Endothelial cell of umbilical vein (primary cell): Measurements from ENCODE around the gene ITGA1. TPM values are rescaled to one million over a fixed set of nuclear protein-coding genes. Genes with fewer than 3 reads are reported as not detected.

Experiments
- BruUV-seq: library from RNA; stranded (reverse); fragments of 400-500 nt; replicated peaks from 2 replicates; lab custom pipeline; 2021; lab: Mats Ljungman, UMichigan
- CTCF ChIA-PET: fragments of 300-600, 350-600 bp; sonication (Branson Sonifier 250); formaldehyde crosslinking; loops from one replicate; lab custom pipeline; 2021; ENCODE audit warnings: antibody characterized with exemption, inconsistent platforms; lab: Charles Lee
- POLR2A ChIA-PET: fragments of 300-600, 350-600 bp; sonication (Branson Sonifier 250); formaldehyde crosslinking; loops from one replicate; lab custom pipeline; 2021; ENCODE audit warnings: antibody characterized with exemption, inconsistent platforms; lab: Charles Lee
- DNase-seq: peaks from one replicate; pipeline ENCODE4 v3.0.0-alpha.2; 2011; ENCODE audit warnings: low read depth, low spot score
- FAIRE-seq: peaks from 2 replicates; lab custom pipeline; 2011; peaks lifted over from hg19 to GRCh38; lab: Jason Lieb, UNC
- H2AFZ ChIP-seq: 2 replicates; pipeline ENCODE4 v1.6.0; 2012; ENCODE audit warnings: low read depth, low read length, control low read depth, inconsistent platforms
- H3K27ac ChIP-seq: 2 replicates; pipeline ENCODE4 v1.5.1; 2011; ENCODE audit warnings: low read depth, mild to moderate bottlenecking, control low read depth, low read length, moderate library complexity; ENCODE audit not compliant: insufficient read depth
- H3K27me3 ChIP-seq, 2 experiments: 2 replicates each; pipeline versions ENCODE4 v1.6.0 to v1.6.1; 2011; ENCODE audit warnings: low read length in 2 of 2, mixed read lengths in 1 of 2; ENCODE audit not compliant: control insufficient read depth in 2 of 2, insufficient read depth in 2 of 2
- H3K36me3 ChIP-seq, 2 experiments: 2 replicates in 1 of 2; 3 replicates in 1 of 2; pipeline ENCODE4 v1.5.1; 2011; ENCODE audit warnings: low read length in 2 of 2, mild to moderate bottlenecking in 1 of 2, moderate library complexity in 1 of 2; ENCODE audit not compliant: control insufficient read depth in 2 of 2, insufficient read depth in 2 of 2; ENCODE audit errors: extremely low read depth in 1 of 2
- H3K4me1 ChIP-seq: 3 replicates; pipeline ENCODE4 v1.5.1; 2011; ENCODE audit warnings: mild to moderate bottlenecking, low read length; ENCODE audit not compliant: control insufficient read depth, insufficient read depth; ENCODE audit errors: extremely low read depth
- H3K4me2 ChIP-seq: 2 replicates; pipeline ENCODE4 v1.6.1; 2011; ENCODE audit warnings: low read length, control low read depth, mixed read lengths; ENCODE audit not compliant: insufficient read depth
- H3K4me3 ChIP-seq, 3 experiments: fragments of 200-600 bp in 1 of 3; sonication (generic), shearing (Covaris generic) in 1 of 3; replicated peaks in 1 of 3; 2 replicates each; pipeline ENCODE4 v1.5.1; 2011 to 2016; ENCODE audit warnings: control low read depth in 3 of 3, low read length in 3 of 3, mild to moderate bottlenecking in 2 of 3, inconsistent platforms in 1 of 3, low read depth in 1 of 3, moderate library complexity in 1 of 3; ENCODE audit not compliant: insufficient read depth in 1 of 3
- H3K79me2 ChIP-seq: 2 replicates; pipeline ENCODE4 v1.6.0; 2012; ENCODE audit warnings: low read length, inconsistent platforms; ENCODE audit not compliant: control insufficient read depth, insufficient read depth
- H3K9ac ChIP-seq: replicated peaks from 2 replicates; pipeline ENCODE3; 2011; ENCODE audit warnings: low read length, control low read depth; ENCODE audit not compliant: insufficient read depth; ENCODE audit errors: extremely low read depth
- H3K9me1 ChIP-seq: replicated peaks from 3 replicates; pipeline ENCODE4 v1.6.0; 2011; ENCODE audit warnings: mild to moderate bottlenecking, low read length; ENCODE audit not compliant: control insufficient read depth, insufficient read depth; ENCODE audit errors: extremely low read depth
- H3K9me3 ChIP-seq: replicated peaks from 2 replicates; pipeline ENCODE4 v1.5.1; 2012; ENCODE audit warnings: low read length, inconsistent platforms; ENCODE audit not compliant: control insufficient read depth, insufficient read depth
- H4K20me1 ChIP-seq: replicated peaks from 2 replicates; pipeline ENCODE3; 2011; ENCODE audit warnings: mild to moderate bottlenecking, low read length; ENCODE audit not compliant: control insufficient read depth, insufficient read depth; ENCODE audit errors: extremely low read depth
- CTCF ChIP-seq, 2 donors: IDR thresholded peaks; 1 replicate in 1 of 2; 2 replicates in 1 of 2; pipeline ENCODE4 v1.5.1; 2011; ENCODE audit warnings: low read length in 2 of 2, mild to moderate bottlenecking in 2 of 2, moderate library complexity in 2 of 2, control low read depth in 1 of 2, inconsistent platforms in 1 of 2, low read depth in 1 of 2; ENCODE audit not compliant: insufficient read depth in 1 of 2; ENCODE audit errors: extremely low read depth in 1 of 2
- EZH2 ChIP-seq: IDR thresholded peaks from 2 replicates; pipeline ENCODE4 v1.6.1; 2012; ENCODE audit warnings: borderline replicate concordance, low read depth, mild to moderate bottlenecking, moderate library complexity, low read length, inconsistent platforms; ENCODE audit not compliant: severe bottlenecking
- FOS ChIP-seq: IDR thresholded peaks from 2 replicates; pipeline ENCODE4 v1.6.1; 2011; ENCODE audit warnings: mild to moderate bottlenecking, low read length, moderate library complexity, borderline replicate concordance; ENCODE audit not compliant: insufficient read depth
- GATA2 ChIP-seq: IDR thresholded peaks from 2 replicates; pipeline ENCODE4 v1.7.0; 2011; ENCODE audit warnings: low read depth, mild to moderate bottlenecking, moderate library complexity, mixed read lengths, low read length; ENCODE audit not compliant: insufficient read length, insufficient read depth
- JUN ChIP-seq: IDR thresholded peaks from 2 replicates; pipeline ENCODE4 v1.6.1; 2011; ENCODE audit warnings: borderline replicate concordance, low read depth; ENCODE audit not compliant: insufficient read length, insufficient read depth
- MAX ChIP-seq: IDR thresholded peaks from 2 replicates; pipeline ENCODE4 v1.6.1; 2011; ENCODE audit not compliant: insufficient read depth, insufficient read length
- MYC ChIP-seq: IDR thresholded peaks from one replicate; pipeline ENCODE4 v1.6.1; 2011; ENCODE audit warnings: mild to moderate bottlenecking, low read depth, low read length
- POLR2A ChIP-seq: IDR thresholded peaks from 2 replicates; pipeline ENCODE4 v1.6.1; 2012; ENCODE audit warnings: low read depth, mild to moderate bottlenecking, control low read depth, low read length
- POLR2AphosphoS5 ChIP-seq: IDR thresholded peaks from 2 replicates; pipeline ENCODE4 v1.6.1; 2012; ENCODE audit warnings: low read depth, mild to moderate bottlenecking, control low read depth, low read length, moderate library complexity; ENCODE audit not compliant: insufficient read depth
- dilution Hi-C: fragments of 300-500 bp; cut with MboI; formaldehyde crosslinking; loops from one replicate; pipeline ENCODE4 v1.15.0; 2019; ENCODE audit warnings: low sequenced_read_pairs; ENCODE audit not compliant: extremely low pct_ligation_motif_present
- intact Hi-C: fragments of 100-400 bp; cut with micrococcal nuclease; formaldehyde crosslinking; loops from one replicate; pipeline ENCODE4 v1.10.0; 2022
- polyA plus RNA-seq, 4 experiments: library from polyadenylated mRNA; depleted of rRNA in 3 of 4; stranded (reverse) in 3 of 4; unstranded in 1 of 4; fragments of >200 nt; gene quantifications; 2 replicates each; pipeline versions ENCODE4 v1.2.1 to v1.2.3, GENCODE V29; 2011 to 2012; ENCODE audit warnings: missing spikeins in 1 of 4
- total RNA-seq: library from RNA; stranded (reverse); gene quantifications from 2 replicates; pipeline ENCODE4 v1.2.3, GENCODE V29; 2021

The ITGA1 gene
- total and polyA plus RNA-seq, 2 donors (not counting 3 experiments of a cell fraction or from before 2014, with no cell fraction given), result 0.65 to 1.9 TPM

GRCh38 chr5:52757527-52757926 lies 30.2 kb upstream of the ITGA1 start:
- no peaks in the 10 kb centered on the region for H4K20me1 ChIP-seq
- no peak overlapping the region for H3K4me2 ChIP-seq
- no peaks in the 10 kb centered on the region for H3K9me3 ChIP-seq
- dilution Hi-C loops, result no loop called here
- H3K4me1 ChIP-seq, result no peaks in the 10 kb centered on the region
- no peak overlapping the region for H3K9ac ChIP-seq
- peak; percentile 41 for DNase-seq
- POLR2A ChIA-PET, result no interaction called here
- no peak overlapping the region for H3K27ac ChIP-seq
- CTCF ChIA-PET, result interaction anchor here (0.5 to 1.2 kb wide), 5 partner anchors 11 to 1002 kb away, joined by 3 to 4 read pairs (median 3); no protein-coding TSS in a partner anchor
- BruUV-seq, result no TSS peak
- H3K4me3 ChIP-seq, result no peak overlapping the region
- H3K36me3 ChIP-seq, result no peaks in the 10 kb centered on the region
- intact Hi-C loops, result no loop called here
- H3K27me3 ChIP-seq, result no peaks in the 10 kb centered on the region
- no peak overlapping the region for H2AFZ ChIP-seq
- H3K9me1 ChIP-seq, result no peaks in the 10 kb centered on the region
- no peaks in the 10 kb centered on the region for H3K79me2 ChIP-seq
- TF ChIP-seq POLR2A (no peak), EZH2 (no peak), MAX (no peak), CTCF (IDR thresholded peaks at IDR 0.05; ENCODE audit: extremely low read depth in 1 of 2, insufficient read depth in 1 of 2, low read depth in 1 of 2, low read length in 2 of 2) (no peak), POLR2AphosphoS5 (no peak), MYC (no peak), GATA2 (no peak), FOS (no peak), JUN (no peak)
- FAIRE-seq, result no peak
